H1 (cell line): ENCODE data around the gene TMEM150A. TPM values are rescaled to one million over a fixed set of nuclear protein-coding genes. Genes with fewer than 3 reads are reported as not detected.
A peak's percentile ranks its signal among the peaks of the same experiment; 100 is the strongest.

Experiments used
- CTCF ChIA-PET: fragments of 300-600 bp; sonication (Branson Sonifier 250); formaldehyde crosslinking; loops from one replicate; lab custom pipeline; 2021; ENCODE audit not compliant: partially characterized antibody; lab: Charles Lee
- POLR2A ChIA-PET: fragments of 300-600 bp; sonication (Branson Sonifier 250); formaldehyde crosslinking; loops from one replicate; lab custom pipeline; 2021; ENCODE audit warnings: inconsistent platforms; ENCODE audit not compliant: partially characterized antibody; lab: Charles Lee
- DNase-seq, 2 experiments: peaks; one replicate each; pipeline versions ENCODE4 v3.0.0 to v3.0.0-alpha.2; 2010 to 2022; ENCODE audit warnings: low spot score in 2 of 2, low read depth in 1 of 2, mixed read lengths in 1 of 2
- FAIRE-seq: peaks from 2 replicates; lab custom pipeline; 2011; peaks lifted over from hg19 to GRCh38; lab: Jason Lieb, UNC
- H2AFZ ChIP-seq: 2 replicates; pipeline ENCODE4 v1.8.1; 2012; ENCODE audit warnings: low read length, inconsistent platforms
- H2AK5ac ChIP-seq: 2 replicates; pipeline ENCODE4 v1.6.1; 2013; ENCODE audit warnings: low read depth, low read length
- H2BK120ac ChIP-seq: replicated peaks from 2 replicates; pipeline ENCODE3; 2013; ENCODE audit warnings: low read depth, low read length, inconsistent platforms
- H2BK12ac ChIP-seq: 2 replicates; pipeline ENCODE4 v1.6.1; 2013; ENCODE audit warnings: low read depth, low read length
- H2BK15ac ChIP-seq: 2 replicates; pipeline ENCODE4 v1.6.1; 2013; ENCODE audit warnings: low read length
- H2BK20ac ChIP-seq: 2 replicates; pipeline ENCODE4 v1.6.1; 2013; ENCODE audit warnings: low read length
- H2BK5ac ChIP-seq: 2 replicates; pipeline ENCODE4 v1.6.1; 2013; ENCODE audit warnings: low read depth, low read length
- H3K14ac ChIP-seq: 2 replicates; pipeline ENCODE4 v1.6.1; 2013; ENCODE audit warnings: inconsistent platforms; ENCODE audit not compliant: insufficient read length
- H3K18ac ChIP-seq: 2 replicates; pipeline ENCODE4 v1.6.1; 2013; ENCODE audit warnings: low read length; ENCODE audit errors: extremely low read depth
- H3K23ac ChIP-seq: 2 replicates; pipeline ENCODE4 v1.6.1; 2013; ENCODE audit warnings: inconsistent platforms; ENCODE audit not compliant: insufficient read length
- H3K23me2 ChIP-seq: 2 replicates; pipeline ENCODE4 v1.6.1; 2013; ENCODE audit warnings: low read depth, low read length
- H3K27ac ChIP-seq: 2 replicates; pipeline ENCODE4 v1.6.1; 2011; ENCODE audit warnings: low read depth, low read length, inconsistent platforms
- H3K27me3 ChIP-seq, 4 experiments: replicated peaks in 1 of 4; 1 replicate in 1 of 4; 2 replicates in 3 of 4; pipeline versions ENCODE4 v1.6.1 to v1.8.1; 2011 to 2013; ENCODE audit warnings: low read length in 3 of 4, mild to moderate bottlenecking in 3 of 4, inconsistent platforms in 2 of 4, mixed read lengths in 2 of 4, moderate library complexity in 1 of 4; ENCODE audit not compliant: control insufficient read depth in 3 of 4, insufficient read depth in 3 of 4; ENCODE audit errors: extremely low read depth in 1 of 4
- H3K36me3 ChIP-seq, 4 experiments: 2 replicates each; pipeline versions ENCODE4 v1.6.1 to v1.8.1; 2011 to 2013; ENCODE audit warnings: mild to moderate bottlenecking in 4 of 4, low read length in 3 of 4, moderate library complexity in 2 of 4, control low read depth in 1 of 4, inconsistent platforms in 1 of 4; ENCODE audit not compliant: insufficient read depth in 4 of 4, control insufficient read depth in 2 of 4
- H3K4ac ChIP-seq: replicated peaks from 2 replicates; pipeline ENCODE3; 2013; ENCODE audit warnings: low read length, low read depth, mixed read lengths, inconsistent platforms; ENCODE audit not compliant: insufficient read length
- H3K4me1 ChIP-seq, 4 experiments: replicated peaks in 1 of 4; 1 replicate in 1 of 4; 2 replicates in 3 of 4; pipeline versions ENCODE4 v1.6.1 to v1.8.1; 2011 to 2013; ENCODE audit warnings: low read length in 3 of 4, inconsistent platforms in 2 of 4, mixed read lengths in 1 of 4; ENCODE audit not compliant: insufficient read depth in 4 of 4, control insufficient read depth in 3 of 4
- H3K4me2 ChIP-seq, 2 experiments: 2 replicates each; pipeline versions ENCODE4 v1.6.1 to v1.8.1; 2011 to 2013; ENCODE audit warnings: low read depth in 2 of 2, low read length in 2 of 2, control low read depth in 1 of 2, inconsistent platforms in 1 of 2, mild to moderate bottlenecking in 1 of 2; ENCODE audit not compliant: insufficient read depth in 1 of 2
- H3K4me3 ChIP-seq, 4 experiments: fragments of 200-600, 300-600 bp in 1 of 4; sonication (generic), shearing (Covaris generic), sonication (Bioruptor Twin) in 1 of 4; 2 replicates each; pipeline versions ENCODE4 v1.5.1 to v1.8.1; 2011 to 2016; ENCODE audit warnings: low read length in 4 of 4, low read depth in 3 of 4, control low read depth in 2 of 4, inconsistent platforms in 2 of 4, mild to moderate bottlenecking in 2 of 4, mixed read lengths in 1 of 4, moderate library complexity in 1 of 4; ENCODE audit not compliant: insufficient read depth in 2 of 4; ENCODE audit errors: extremely low read depth in 1 of 4
- H3K56ac ChIP-seq: replicated peaks from 2 replicates; pipeline ENCODE3; 2013; ENCODE audit warnings: low read depth, mild to moderate bottlenecking, mixed read lengths, low read length, inconsistent platforms; ENCODE audit not compliant: insufficient read length
- H3K79me1 ChIP-seq: 2 replicates; pipeline ENCODE4 v1.6.1; 2013; ENCODE audit warnings: low read depth, low read length, control low read depth
- H3K79me2 ChIP-seq, 2 experiments: 2 replicates each; pipeline versions ENCODE4 v1.6.1 to v1.8.1; 2012 to 2013; ENCODE audit warnings: low read length in 2 of 2, mild to moderate bottlenecking in 2 of 2, inconsistent platforms in 1 of 2; ENCODE audit not compliant: insufficient read depth in 2 of 2, control insufficient read depth in 1 of 2
- H3K9ac ChIP-seq, 4 experiments: replicated peaks in 1 of 4; 1 replicate in 1 of 4; 2 replicates in 3 of 4; pipeline versions ENCODE4 v1.6.1 to v1.8.1; 2011 to 2013; ENCODE audit warnings: low read depth in 3 of 4, low read length in 3 of 4, control low read depth in 2 of 4, mild to moderate bottlenecking in 2 of 4, moderate library complexity in 2 of 4, inconsistent platforms in 1 of 4; ENCODE audit errors: extremely low read depth in 1 of 4
- H3K9me3 ChIP-seq, 2 experiments: 2 replicates each; pipeline versions ENCODE4 v1.6.1 to v1.8.1; 2012 to 2013; ENCODE audit warnings: mild to moderate bottlenecking in 2 of 2, moderate library complexity in 2 of 2, control low read depth in 1 of 2, inconsistent platforms in 1 of 2, low read depth in 1 of 2, low read length in 1 of 2, mixed read lengths in 1 of 2; ENCODE audit not compliant: insufficient read depth in 2 of 2
- H4K20me1 ChIP-seq, 2 experiments: replicated peaks in 1 of 2; 2 replicates each; pipeline versions ENCODE3 to v1.8.1; 2011 to 2013; ENCODE audit warnings: inconsistent platforms in 2 of 2, low read length in 2 of 2, mild to moderate bottlenecking in 1 of 2; ENCODE audit not compliant: insufficient read depth in 2 of 2, control insufficient read depth in 1 of 2
- H4K5ac ChIP-seq: 2 replicates; pipeline ENCODE4 v1.6.1; 2013; ENCODE audit warnings: low read length, low read depth, mixed read lengths, inconsistent platforms; ENCODE audit not compliant: insufficient read length
- H4K8ac ChIP-seq: 2 replicates; pipeline ENCODE4 v1.8.0; 2013; ENCODE audit warnings: mild to moderate bottlenecking, moderate library complexity, low read length, inconsistent platforms; ENCODE audit not compliant: insufficient read depth; ENCODE audit errors: extremely low read depth
- H4K91ac ChIP-seq: replicated peaks from 2 replicates; pipeline ENCODE3; 2013; ENCODE audit warnings: low read length, mixed read lengths, inconsistent platforms; ENCODE audit not compliant: insufficient read length
- BCL11A ChIP-seq, 2 experiments: IDR thresholded peaks; one replicate each; pipeline ENCODE4 v1.6.1; 2011; ENCODE audit warnings: low read depth in 2 of 2, low read length in 2 of 2, mild to moderate bottlenecking in 2 of 2
- CHD2 ChIP-seq: IDR thresholded peaks from 2 replicates; pipeline ENCODE4 v1.6.1; 2012; ENCODE audit warnings: low read length, improper control_type of control experiment
- EP300 ChIP-seq, 2 experiments: IDR thresholded peaks; 1 replicate in 1 of 2; 2 replicates in 1 of 2; pipeline ENCODE4 v1.6.1; 2011 to 2012; ENCODE audit warnings: low read depth in 2 of 2, low read length in 2 of 2, mild to moderate bottlenecking in 2 of 2, borderline replicate concordance in 1 of 2, inconsistent platforms in 1 of 2, moderate library complexity in 1 of 2
- RBBP5 ChIP-seq: IDR thresholded peaks from 2 replicates; pipeline ENCODE4 v1.7.1; 2012; ENCODE audit warnings: low read depth, mild to moderate bottlenecking, inconsistent platforms, low read length, moderate library complexity, borderline replicate concordance
- RNF2 ChIP-seq: fragments of 200-900, 300-1000 bp; sonication (generic); IDR thresholded peaks from 2 replicates; pipeline ENCODE4 v1.7.1; 2016; ENCODE audit warnings: borderline replicate concordance, low read depth, mild to moderate bottlenecking, antibody characterized with exemption, low read length; ENCODE audit not compliant: poor library complexity, severe bottlenecking; ENCODE audit errors: missing control alignments
- SIN3A ChIP-seq, 2 experiments: IDR thresholded peaks in 1 of 2; conservative IDR thresholded peaks in 1 of 2; 2 replicates each; pipeline ENCODE4 v1.6.1; 2011 to 2012; ENCODE audit warnings: low read length in 2 of 2, improper control_type of control experiment in 1 of 2, low read depth in 1 of 2, mild to moderate bottlenecking in 1 of 2
- WGBS, 2 experiments: shearing (Covaris generic) in 1 of 2; methylation state at CpG; one replicate each; pipeline versions ENCODE4 v1.1.6 to v1.1.7; 2013 to 2015; ENCODE audit warnings: low lambda C conversion rate in 2 of 2, mixed read lengths in 2 of 2, inconsistent platforms in 1 of 2, low coverage in 1 of 2, missing lambda C conversion rate in 1 of 2; ENCODE audit not compliant: insufficient replicate concordance in 2 of 2, insufficient coverage in 1 of 2, insufficient read length in 1 of 2; ENCODE audit errors: extremely low coverage in 1 of 2, missing lambda C conversion rate in 1 of 2; 5-methylcytosine and 5-hydroxymethylcytosine counted together
- polyA plus RNA-seq, 7 experiments: library from polyadenylated mRNA; depleted of rRNA in 3 of 7; stranded (reverse) in 5 of 7; unstranded in 2 of 7; fragments of >200 nt in 5 of 7; fragments of 200-250 nt in 2 of 7; gene quantifications; 1 replicate in 5 of 7; 2 replicates in 1 of 7; 4 replicates in 1 of 7; pipeline versions ENCODE4 v1.2.1 to v1.2.3, GENCODE V29; 2011 to 2013; ENCODE audit warnings: missing spikeins in 2 of 7, mixed read lengths in 2 of 7
- total RNA-seq: library from RNA; stranded (reverse); fragmentation: NEBNext Ultra II Directional; extraction: Animal tissue kit (Norgen Biotek cat#: 25700); gene quantifications from 2 replicates; pipeline ENCODE4 v1.2.1, GENCODE V29; 2021
- TF ChIP-seq, protein P1 (sequence below): IDR thresholded peaks from 2 replicates; pipeline ENCODE4 v1.6.1; 2011; ENCODE audit warnings: low read length, improper control_type of control experiment

Gene TMEM150A
- total and polyA plus RNA-seq, 2 of the 8 experiments (the other 6 are each of a cell fraction or from before 2014, with no cell fraction given) = 19.8 to 29.9 TPM

DNA sequence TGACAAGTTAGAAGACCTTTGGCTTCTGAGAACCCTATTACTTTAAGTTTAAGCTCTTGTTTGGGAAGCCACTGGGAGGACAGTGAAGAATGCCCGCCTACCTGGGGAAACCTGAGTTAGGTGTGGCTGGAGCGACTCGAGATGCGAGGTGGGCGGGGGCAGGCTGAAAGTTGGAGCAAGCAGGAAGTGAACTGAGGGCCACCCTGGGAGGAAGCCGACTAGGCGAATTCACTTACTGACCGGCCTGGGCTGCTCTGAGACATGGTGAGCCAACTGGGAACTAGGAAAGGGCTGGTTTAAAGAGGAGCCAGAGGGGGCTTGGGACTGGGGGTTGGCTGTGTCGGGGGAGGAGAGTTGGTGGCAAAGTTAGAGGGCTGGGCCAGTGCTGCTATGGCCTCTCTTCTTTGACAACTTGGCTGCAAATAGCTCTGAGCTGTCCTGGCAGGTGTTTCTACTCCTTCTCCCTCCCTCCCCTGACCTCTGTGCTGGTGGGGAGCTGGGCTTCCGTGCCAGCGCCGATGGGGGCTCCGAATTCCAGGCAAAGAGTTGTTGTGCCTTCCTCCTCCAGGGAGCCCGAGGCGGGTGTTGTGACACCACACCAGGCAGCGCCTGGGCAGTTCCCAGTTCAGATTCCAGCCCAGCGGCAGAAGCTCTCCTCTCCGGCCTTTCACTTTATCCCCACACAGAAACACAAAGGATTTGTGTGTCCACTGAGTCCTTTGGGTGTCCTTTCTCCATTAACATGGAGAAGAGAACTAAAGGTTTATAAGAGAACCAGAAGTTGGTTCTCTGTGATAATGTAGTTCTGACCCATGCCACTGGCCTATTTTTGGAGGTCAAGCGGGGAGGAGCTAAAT is 24.9 kb downstream of the TMEM150A start, which contains the start of gene VAMP8:
Gene VAMP8, plus strand, starts transcription at position 201 of the 857 bp plus-strand sequence. Its CDS starts 61 bp downstream, at position 262.
- no peak within 1 kb of the TSS for H2BK120ac ChIP-seq
- H3K9ac ChIP-seq = peak within 1 kb of the TSS in 1 of 4 experiments; percentile 34; a peak in 3 of 7 replicates
- ChIA-PET CTCF (interaction anchor here (0.6 to 1.9 kb wide), 4 partner anchors 14 to 185 kb away, joined by 3 to 7 read pairs (median 4); no protein-coding TSS in a partner anchor), POLR2A (interaction anchor here (0.6 to 4.1 kb wide), 17 partner anchors 10 to 491 kb away, joined by 3 to 28 read pairs (median 5); partner anchors contain the start of genes C2orf68, ELMOD3, GGCX and MAT2A)
- no peak within 1 kb of the TSS for H3K23ac ChIP-seq
- 10% methylated on average over 17 of the region's 19 CpGs; no CpG with 5 or more reads in 1 of the 2 experiments for WGBS, 2 experiments
- H3K27ac ChIP-seq = no peak within 1 kb of the TSS
- H3K18ac ChIP-seq = peak within 1 kb of the TSS; percentile 48; the same call in 1 of the 2 replicates
- H2BK20ac ChIP-seq = no peak within 1 kb of the TSS
- H3K27me3 ChIP-seq = peaks cover 0 to 13% (median under 1%) of the 10 kb centered on the region in 4 experiments; a peak in 1 of 7 replicates
- peak within 1 kb of the TSS; percentile 17 for H3K56ac ChIP-seq
- H3K4ac ChIP-seq = no peak within 1 kb of the TSS
- H3K4me3 ChIP-seq = peak within 1 kb of the TSS; percentile 32 to 62 (median 41); a peak in 6 of 8 replicates
- H4K5ac ChIP-seq = no peak within 1 kb of the TSS
- H3K4me2 ChIP-seq = peak within 1 kb of the TSS; percentile 78 to 79
- H2AK5ac ChIP-seq = no peak within 1 kb of the TSS
- no peaks in the 10 kb centered on the region for H3K9me3 ChIP-seq
- H4K20me1 ChIP-seq = no peaks in the 10 kb centered on the region
- peaks cover 2% of the 10 kb centered on the region; the same call in 1 of the 2 replicates for H3K23me2 ChIP-seq
- H2BK5ac ChIP-seq = peak within 1 kb of the TSS; percentile 78; the same call in 1 of the 2 replicates
- H4K8ac ChIP-seq = 0 out of 2 replicates have a peak within 1 kb of the TSS, but pooled peaks have one; percentile 68
- H2BK15ac ChIP-seq = 0 out of 2 replicates have a peak within 1 kb of the TSS, but pooled peaks have one; percentile 61
- H3K14ac ChIP-seq = no peak within 1 kb of the TSS
- H3K36me3 ChIP-seq = no peaks in the 10 kb centered on the region
- H3K79me1 ChIP-seq = no peaks in the 10 kb centered on the region; the same call in 1 of the 2 replicates
- H2BK12ac ChIP-seq = 0 out of 2 replicates have a peak within 1 kb of the TSS, but pooled peaks have one; percentile 33
- no peak within 1 kb of the TSS for H2AFZ ChIP-seq
- FAIRE-seq (no peak), DNase-seq (peak; percentile 53 to 80)
- H4K91ac ChIP-seq = peak within 1 kb of the TSS; percentile 34
- no peaks in the 10 kb centered on the region for H3K79me2 ChIP-seq
- peaks cover 2 to 14% (median 7%) of the 10 kb centered on the region in 4 experiments for H3K4me1 ChIP-seq
- no peak for TF ChIP-seq EP300 (IDR thresholded peaks at IDR 0.05; ENCODE audit: borderline replicate concordance in 1 of 2, low read depth in 2 of 2, low read length in 2 of 2)
- TF ChIP-seq, protein P1, sequence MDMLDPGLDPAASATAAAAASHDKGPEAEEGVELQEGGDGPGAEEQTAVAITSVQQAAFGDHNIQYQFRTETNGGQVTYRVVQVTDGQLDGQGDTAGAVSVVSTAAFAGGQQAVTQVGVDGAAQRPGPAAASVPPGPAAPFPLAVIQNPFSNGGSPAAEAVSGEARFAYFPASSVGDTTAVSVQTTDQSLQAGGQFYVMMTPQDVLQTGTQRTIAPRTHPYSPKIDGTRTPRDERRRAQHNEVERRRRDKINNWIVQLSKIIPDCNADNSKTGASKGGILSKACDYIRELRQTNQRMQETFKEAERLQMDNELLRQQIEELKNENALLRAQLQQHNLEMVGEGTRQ = no peak
- TF ChIP-seq CHD2 = no peak
- peak; percentile 57; the same call in 1 of the 2 replicates for TF ChIP-seq RBBP5
- TF ChIP-seq RNF2 = no peak
- TF ChIP-seq SIN3A (conservative IDR thresholded peaks at IDR 0.05 in 1 of 2, IDR thresholded peaks at IDR 0.05 in 1 of 2; ENCODE audit: low read depth in 1 of 2, low read length in 2 of 2) = peak; percentile 31 to 55; a peak in 1 of 4 replicates
- no peak for TF ChIP-seq BCL11A (IDR thresholded peaks at IDR 0.05; ENCODE audit: low read depth in 2 of 2, low read length in 2 of 2)
